ENCODE results near the gene MBD1. TPM values are rescaled to one million over a fixed set of nuclear protein-coding genes. Genes with fewer than 3 reads are reported as not detected.

The MBD1 gene
- total and polyA plus RNA-seq, 10 of the 15 experiments (the other 5 are each of a cell fraction or from before 2014, with no cell fraction given): 8.4 to 97.7 (median 59.9) TPM

- ChIA-PET RAD21 (ENCODE audit: unreplicated experiment) (interaction anchor here (1.0 kb wide), 1 partner anchor 95 kb away, joined by 3 read pairs; no protein-coding TSS in a partner anchor), SMC1A (ENCODE audit: uncharacterized antibody, unreplicated experiment) (interaction anchor here (0.6 to 1.1 kb wide), 5 partner anchors 10 to 74 kb away, joined by 3 to 4 read pairs (median 3); no protein-coding TSS in a partner anchor), CTCF (interaction anchor here (1.0 to 1.2 kb wide), 2 partner anchors 19 to 94 kb away, joined by 3 to 4 read pairs; partner anchors contain the start of gene MBD1), POLR2A (no interaction called here)
- BruUV-seq (replicated peaks): no TSS peak
- ATAC-seq (no peak), DNase-seq (ENCODE audit: low read depth, low spot score) (no peak), FAIRE-seq (no peak)
- Histone ChIP-seq H3K79me2 (ENCODE audit: control insufficient read depth, insufficient read depth, low read length) (no peaks in the 10 kb centered on the region), H3K4me2 (ENCODE audit: control insufficient read depth, insufficient read depth) (no peak overlapping the region), H3K9ac (ENCODE audit: control insufficient read depth, insufficient read depth, low read length) (no peak overlapping the region), H2AFZ (ENCODE audit: control insufficient read depth, low read depth, low read length) (no peak overlapping the region), H3K9me3 (replicated peaks; ENCODE audit: control insufficient read depth, insufficient read depth, low read length) (no peaks in the 10 kb centered on the region), H3K27ac (ENCODE audit: control insufficient read depth, insufficient read depth) (no peak overlapping the region), H3K4me3 (no peak overlapping the region), H3K36me3 (ENCODE audit: control insufficient read depth in 2 of 2, insufficient read depth in 2 of 2, low read length in 1 of 2) (no peaks in the 10 kb centered on the region), H3K27me3 (replicated peaks in 1 of 2; ENCODE audit: control insufficient read depth in 2 of 2, insufficient read depth in 2 of 2, low read length in 1 of 2) (no peaks in the 10 kb centered on the region; a peak in 1 of 4 replicates), H4K20me1 (ENCODE audit: control insufficient read depth, insufficient read depth) (no peaks in the 10 kb centered on the region), H3K4me1 (ENCODE audit: control insufficient read depth, insufficient read depth, low read length) (peaks cover 15% of the 10 kb centered on the region)
- TF ChIP-seq ZNF24 (IDR thresholded peaks at IDR 0.05): peak; percentile 57
- TF ChIP-seq ZNF687 (IDR thresholded peaks at IDR 0.05): no peak
- no peak for TF ChIP-seq E4F1 (IDR thresholded peaks at IDR 0.05; ENCODE audit: borderline replicate concordance, partially characterized antibody)
- TF ChIP-seq, protein P1, sequence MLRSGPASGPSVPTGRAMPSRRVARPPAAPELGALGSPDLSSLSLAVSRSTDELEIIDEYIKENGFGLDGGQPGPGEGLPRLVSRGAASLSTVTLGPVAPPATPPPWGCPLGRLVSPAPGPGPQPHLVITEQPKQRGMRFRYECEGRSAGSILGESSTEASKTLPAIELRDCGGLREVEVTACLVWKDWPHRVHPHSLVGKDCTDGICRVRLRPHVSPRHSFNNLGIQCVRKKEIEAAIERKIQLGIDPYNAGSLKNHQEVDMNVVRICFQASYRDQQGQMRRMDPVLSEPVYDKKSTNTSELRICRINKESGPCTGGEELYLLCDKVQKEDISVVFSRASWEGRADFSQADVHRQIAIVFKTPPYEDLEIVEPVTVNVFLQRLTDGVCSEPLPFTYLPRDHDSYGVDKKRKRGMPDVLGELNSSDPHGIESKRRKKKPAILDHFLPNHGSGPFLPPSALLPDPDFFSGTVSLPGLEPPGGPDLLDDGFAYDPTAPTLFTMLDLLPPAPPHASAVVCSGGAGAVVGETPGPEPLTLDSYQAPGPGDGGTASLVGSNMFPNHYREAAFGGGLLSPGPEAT (IDR thresholded peaks at IDR 0.05; ENCODE audit: low read depth): no peak
- in situ Hi-C loops (cut with MboI) (loop anchor here (10.0 kb wide), 1 partner anchor 768 kb away; the partner anchor contains the start of gene RPL17), intact Hi-C loops (cut with micrococcal nuclease; ENCODE audit: unreplicated experiment) (no loop called here)
Observed at GRCh38 chr18:50262977-50263376, 18.3 kb downstream of the MBD1 start.

All from GM12878 (cell line).